HL-60 (cell line): ENCODE measurements around the gene ATP1A1.

ENCODE experiments used
- DNase-seq, 2 experiments: peaks; one replicate each; pipeline ENCODE4 v3.0.0-alpha.2; 2010 to 2020; ENCODE audit warnings: low read depth in 1 of 2, low spot score in 1 of 2
- H3K27ac ChIP-seq: fragments of 250-450 bp; sonication (Bioruptor Pico); replicated peaks from 2 replicates; pipeline ENCODE4 v1.5.1; 2020; ENCODE audit warnings: mild to moderate bottlenecking, moderate library complexity
- H3K27me3 ChIP-seq: fragments of 250-450 bp; sonication (Bioruptor Pico); 2 replicates; pipeline ENCODE4 v1.5.1; 2021; ENCODE audit warnings: mild to moderate bottlenecking, moderate library complexity; ENCODE audit not compliant: insufficient read depth, poor library complexity, severe bottlenecking
- H3K4me3 ChIP-seq: replicated peaks from 2 replicates; pipeline ENCODE4 v1.5.1; 2011; ENCODE audit warnings: mild to moderate bottlenecking, control low read depth, low read length; ENCODE audit not compliant: insufficient read depth
- GABPA ChIP-seq: IDR thresholded peaks from 2 replicates; pipeline ENCODE4 v1.6.1; 2012; ENCODE audit warnings: low read depth
- POLR2AphosphoS5 ChIP-seq: IDR thresholded peaks from 2 replicates; pipeline ENCODE4 v1.6.1; 2012; ENCODE audit warnings: low read depth
- SPI1 ChIP-seq: IDR thresholded peaks from 2 replicates; pipeline ENCODE4 v1.6.1; 2012; ENCODE audit warnings: low read depth, mild to moderate bottlenecking, borderline replicate concordance
- TF ChIP-seq, protein P1 (sequence below): IDR thresholded peaks from 2 replicates; pipeline ENCODE4 v1.6.1; 2012; ENCODE audit warnings: low read depth; ENCODE audit not compliant: insufficient replicate concordance
- TF ChIP-seq, protein P2 (sequence below): IDR thresholded peaks from one replicate; pipeline ENCODE4 v1.5.1; 2011; ENCODE audit warnings: low read length, control low read depth, inconsistent platforms; ENCODE audit not compliant: insufficient read depth

The ATP1A1 gene

DNA sequence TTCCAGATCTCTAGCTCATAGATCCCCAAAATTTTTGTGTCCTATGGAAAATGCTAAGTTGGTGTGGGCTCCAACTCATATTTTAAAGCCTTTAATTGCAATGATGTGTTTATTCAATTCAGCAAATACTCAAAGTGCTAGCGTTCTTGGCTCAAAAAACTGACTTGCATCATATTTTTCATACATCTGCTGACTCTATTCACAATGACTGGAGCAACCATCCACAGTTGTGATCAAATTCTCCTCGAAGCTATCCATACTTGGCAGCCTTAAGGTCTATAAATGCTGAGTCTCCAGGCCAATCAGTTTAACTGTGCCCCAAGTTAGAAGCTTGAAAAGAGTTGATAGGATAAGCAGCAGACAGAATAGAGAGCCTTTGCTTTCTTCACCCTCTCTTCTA, 2.9 kb upstream of the ATP1A1 start:
- TF ChIP-seq GABPA (no peak), POLR2AphosphoS5 (no peak), SPI1 (no peak)
- TF ChIP-seq, protein P1, sequence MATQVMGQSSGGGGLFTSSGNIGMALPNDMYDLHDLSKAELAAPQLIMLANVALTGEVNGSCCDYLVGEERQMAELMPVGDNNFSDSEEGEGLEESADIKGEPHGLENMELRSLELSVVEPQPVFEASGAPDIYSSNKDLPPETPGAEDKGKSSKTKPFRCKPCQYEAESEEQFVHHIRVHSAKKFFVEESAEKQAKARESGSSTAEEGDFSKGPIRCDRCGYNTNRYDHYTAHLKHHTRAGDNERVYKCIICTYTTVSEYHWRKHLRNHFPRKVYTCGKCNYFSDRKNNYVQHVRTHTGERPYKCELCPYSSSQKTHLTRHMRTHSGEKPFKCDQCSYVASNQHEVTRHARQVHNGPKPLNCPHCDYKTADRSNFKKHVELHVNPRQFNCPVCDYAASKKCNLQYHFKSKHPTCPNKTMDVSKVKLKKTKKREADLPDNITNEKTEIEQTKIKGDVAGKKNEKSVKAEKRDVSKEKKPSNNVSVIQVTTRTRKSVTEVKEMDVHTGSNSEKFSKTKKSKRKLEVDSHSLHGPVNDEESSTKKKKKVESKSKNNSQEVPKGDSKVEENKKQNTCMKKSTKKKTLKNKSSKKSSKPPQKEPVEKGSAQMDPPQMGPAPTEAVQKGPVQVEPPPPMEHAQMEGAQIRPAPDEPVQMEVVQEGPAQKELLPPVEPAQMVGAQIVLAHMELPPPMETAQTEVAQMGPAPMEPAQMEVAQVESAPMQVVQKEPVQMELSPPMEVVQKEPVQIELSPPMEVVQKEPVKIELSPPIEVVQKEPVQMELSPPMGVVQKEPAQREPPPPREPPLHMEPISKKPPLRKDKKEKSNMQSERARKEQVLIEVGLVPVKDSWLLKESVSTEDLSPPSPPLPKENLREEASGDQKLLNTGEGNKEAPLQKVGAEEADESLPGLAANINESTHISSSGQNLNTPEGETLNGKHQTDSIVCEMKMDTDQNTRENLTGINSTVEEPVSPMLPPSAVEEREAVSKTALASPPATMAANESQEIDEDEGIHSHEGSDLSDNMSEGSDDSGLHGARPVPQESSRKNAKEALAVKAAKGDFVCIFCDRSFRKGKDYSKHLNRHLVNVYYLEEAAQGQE, result no peak
- TF ChIP-seq, protein P2, sequence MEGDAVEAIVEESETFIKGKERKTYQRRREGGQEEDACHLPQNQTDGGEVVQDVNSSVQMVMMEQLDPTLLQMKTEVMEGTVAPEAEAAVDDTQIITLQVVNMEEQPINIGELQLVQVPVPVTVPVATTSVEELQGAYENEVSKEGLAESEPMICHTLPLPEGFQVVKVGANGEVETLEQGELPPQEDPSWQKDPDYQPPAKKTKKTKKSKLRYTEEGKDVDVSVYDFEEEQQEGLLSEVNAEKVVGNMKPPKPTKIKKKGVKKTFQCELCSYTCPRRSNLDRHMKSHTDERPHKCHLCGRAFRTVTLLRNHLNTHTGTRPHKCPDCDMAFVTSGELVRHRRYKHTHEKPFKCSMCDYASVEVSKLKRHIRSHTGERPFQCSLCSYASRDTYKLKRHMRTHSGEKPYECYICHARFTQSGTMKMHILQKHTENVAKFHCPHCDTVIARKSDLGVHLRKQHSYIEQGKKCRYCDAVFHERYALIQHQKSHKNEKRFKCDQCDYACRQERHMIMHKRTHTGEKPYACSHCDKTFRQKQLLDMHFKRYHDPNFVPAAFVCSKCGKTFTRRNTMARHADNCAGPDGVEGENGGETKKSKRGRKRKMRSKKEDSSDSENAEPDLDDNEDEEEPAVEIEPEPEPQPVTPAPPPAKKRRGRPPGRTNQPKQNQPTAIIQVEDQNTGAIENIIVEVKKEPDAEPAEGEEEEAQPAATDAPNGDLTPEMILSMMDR, result no peak
- Histone ChIP-seq H3K27ac (no peak overlapping the region), H3K4me3 (no peak overlapping the region), H3K27me3 (no peaks in the 10 kb centered on the region)
- no peak for DNase-seq

DNA sequence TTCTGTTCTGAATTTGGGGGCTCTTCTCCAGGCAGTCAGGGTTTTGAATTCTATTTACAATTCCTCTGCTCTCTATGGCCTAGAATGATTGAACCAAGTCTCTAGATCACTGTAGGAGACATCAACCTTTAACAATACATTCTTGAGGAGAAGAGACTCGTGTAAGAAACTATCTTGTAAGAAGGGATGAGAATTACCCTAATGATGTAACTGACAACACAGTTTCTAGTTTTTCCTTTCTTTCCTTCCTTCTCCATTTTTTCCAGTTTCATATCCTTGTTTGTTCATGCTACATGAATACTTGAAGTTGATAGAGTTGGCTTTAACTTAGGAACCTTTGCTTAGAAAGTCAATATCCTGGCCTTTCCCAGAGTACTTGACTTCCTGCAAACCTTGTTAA, 1.3 kb upstream of the ATP1A1 start:
- H3K27me3 ChIP-seq, result no peaks in the 10 kb centered on the region
- no peak for DNase-seq
- H3K4me3 ChIP-seq, result no peak overlapping the region
- no peak overlapping the region for H3K27ac ChIP-seq
- TF ChIP-seq SPI1 (no peak), POLR2AphosphoS5 (no peak), GABPA (no peak)
- TF ChIP-seq, protein P1, result no peak
- TF ChIP-seq, protein P2, result no peak

DNA sequence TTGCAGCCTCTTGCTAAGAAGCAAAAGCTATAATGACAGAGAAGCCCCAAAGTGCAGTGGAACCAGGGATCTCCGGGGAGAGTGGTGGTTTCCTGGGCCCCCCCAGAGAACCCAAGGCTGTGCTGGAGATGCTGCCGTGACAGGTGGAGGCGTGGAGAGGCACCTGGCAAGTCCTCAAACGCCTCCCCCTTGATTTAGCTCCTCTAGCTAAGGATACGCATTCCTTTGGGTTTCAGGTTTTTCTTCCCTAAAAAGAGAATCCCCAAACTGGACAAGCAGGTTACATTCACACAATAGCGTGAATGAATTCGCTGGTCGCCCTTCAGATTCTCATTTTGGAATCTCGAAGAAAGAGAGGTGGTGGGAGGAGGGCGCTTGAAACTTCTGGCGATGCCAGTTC, 853 bp upstream of the ATP1A1 start:
- no peak for DNase-seq
- TF ChIP-seq, protein P1, result no peak
- TF ChIP-seq, protein P2, result no peak
- TF ChIP-seq POLR2AphosphoS5 (no peak), SPI1 (no peak)
- H3K4me3 ChIP-seq, result no peak overlapping the region; the same call in 1 of the 2 replicates
- H3K27ac ChIP-seq, result no peak overlapping the region
- H3K27me3 ChIP-seq, result no peaks in the 10 kb centered on the region
